ENCODE data around the gene RPS6KA1. TPM values are rescaled to one million over a fixed set of nuclear protein-coding genes. Genes with fewer than 3 reads are reported as not detected.

Gene RPS6KA1
- total and polyA plus RNA-seq, 2 of the 13 experiments (the other 11 are each of a cell fraction or from before 2014, with no cell fraction given): 19.6 to 24.2 TPM

DNA sequence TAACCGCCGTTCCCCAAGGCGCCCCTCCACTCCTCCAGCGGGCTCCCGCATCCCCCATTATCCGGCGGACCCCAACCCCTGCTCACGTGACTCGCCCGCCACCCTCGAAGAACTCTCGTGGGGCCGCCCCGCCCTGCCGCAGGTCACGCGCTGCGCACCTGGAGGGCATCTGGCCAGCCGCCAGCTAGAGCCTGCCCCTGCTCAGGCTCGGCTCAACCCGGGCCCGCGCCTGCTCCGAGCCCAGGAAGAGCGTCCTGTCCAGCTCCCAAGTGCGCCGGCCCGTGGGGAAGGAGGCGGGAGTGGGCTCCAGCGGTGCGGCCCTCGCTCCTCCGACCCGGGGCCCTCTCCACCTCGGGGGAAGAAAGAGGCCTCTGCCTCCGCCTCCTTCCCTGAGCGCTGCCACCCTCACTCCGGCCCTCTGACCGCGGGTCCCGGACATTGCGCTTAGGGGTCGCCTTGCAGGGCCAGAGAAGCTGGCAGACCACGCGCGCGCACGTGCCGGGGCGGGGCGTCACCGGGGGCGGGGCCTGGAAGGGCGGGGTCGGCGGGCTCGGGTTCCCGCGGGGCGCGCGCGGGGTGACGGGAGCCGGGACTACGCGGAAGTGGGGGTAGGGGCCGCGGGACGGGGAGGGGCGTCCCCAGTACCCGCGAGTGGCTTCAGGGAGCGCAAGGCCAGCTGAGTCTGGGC, 28.9 kb upstream of the RPS6KA1 start (continued):
- TF ChIP-seq, protein P1, sequence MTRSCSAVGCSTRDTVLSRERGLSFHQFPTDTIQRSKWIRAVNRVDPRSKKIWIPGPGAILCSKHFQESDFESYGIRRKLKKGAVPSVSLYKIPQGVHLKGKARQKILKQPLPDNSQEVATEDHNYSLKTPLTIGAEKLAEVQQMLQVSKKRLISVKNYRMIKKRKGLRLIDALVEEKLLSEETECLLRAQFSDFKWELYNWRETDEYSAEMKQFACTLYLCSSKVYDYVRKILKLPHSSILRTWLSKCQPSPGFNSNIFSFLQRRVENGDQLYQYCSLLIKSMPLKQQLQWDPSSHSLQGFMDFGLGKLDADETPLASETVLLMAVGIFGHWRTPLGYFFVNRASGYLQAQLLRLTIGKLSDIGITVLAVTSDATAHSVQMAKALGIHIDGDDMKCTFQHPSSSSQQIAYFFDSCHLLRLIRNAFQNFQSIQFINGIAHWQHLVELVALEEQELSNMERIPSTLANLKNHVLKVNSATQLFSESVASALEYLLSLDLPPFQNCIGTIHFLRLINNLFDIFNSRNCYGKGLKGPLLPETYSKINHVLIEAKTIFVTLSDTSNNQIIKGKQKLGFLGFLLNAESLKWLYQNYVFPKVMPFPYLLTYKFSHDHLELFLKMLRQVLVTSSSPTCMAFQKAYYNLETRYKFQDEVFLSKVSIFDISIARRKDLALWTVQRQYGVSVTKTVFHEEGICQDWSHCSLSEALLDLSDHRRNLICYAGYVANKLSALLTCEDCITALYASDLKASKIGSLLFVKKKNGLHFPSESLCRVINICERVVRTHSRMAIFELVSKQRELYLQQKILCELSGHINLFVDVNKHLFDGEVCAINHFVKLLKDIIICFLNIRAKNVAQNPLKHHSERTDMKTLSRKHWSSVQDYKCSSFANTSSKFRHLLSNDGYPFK (CRISPR knock-in tag; IDR thresholded peaks at IDR 0.05; ENCODE audit: borderline replicate concordance): peak; percentile 69; the same call in 1 of the 2 replicates
- TF ChIP-seq NFATC3 (CRISPR knock-in tag; IDR thresholded peaks at IDR 0.05) (no peak), ZNF839 (CRISPR knock-in tag; IDR thresholded peaks at IDR 0.05; ENCODE audit: borderline replicate concordance) (peak; percentile 86), ZNF12 (CRISPR knock-in tag; IDR thresholded peaks at IDR 0.05) (no peak), ZSCAN21 (CRISPR knock-in tag; IDR thresholded peaks at IDR 0.05; ENCODE audit: borderline replicate concordance) (peak; percentile 91), ZNF446 (CRISPR knock-in tag; IDR thresholded peaks at IDR 0.05) (peak; percentile 83), ZNF326 (CRISPR knock-in tag; IDR thresholded peaks at IDR 0.05; ENCODE audit: borderline replicate concordance) (no peak), SMARCC2 (IDR thresholded peaks at IDR 0.05) (no peak), ZNF510 (CRISPR knock-in tag; IDR thresholded peaks at IDR 0.05; ENCODE audit: low read depth) (no peak), ZNF563 (CRISPR knock-in tag; IDR thresholded peaks at IDR 0.05) (peak; percentile 94), ZNF431 (CRISPR knock-in tag; IDR thresholded peaks at IDR 0.05; ENCODE audit: borderline replicate concordance, low read depth) (peak; percentile 33; the same call in 1 of the 2 replicates), ZNF441 (CRISPR knock-in tag; IDR thresholded peaks at IDR 0.05; ENCODE audit: borderline replicate concordance) (peak; percentile 70; the same call in 1 of the 2 replicates), ZNF501 (CRISPR knock-in tag; IDR thresholded peaks at IDR 0.05) (0 out of 2 replicates have a peak, but pooled peaks have one; percentile 36), SRY (CRISPR knock-in tag; IDR thresholded peaks at IDR 0.05) (no peak), ZFY (CRISPR knock-in tag; IDR thresholded peaks at IDR 0.05) (peak; percentile 83)
- TF ChIP-seq, protein P2, sequence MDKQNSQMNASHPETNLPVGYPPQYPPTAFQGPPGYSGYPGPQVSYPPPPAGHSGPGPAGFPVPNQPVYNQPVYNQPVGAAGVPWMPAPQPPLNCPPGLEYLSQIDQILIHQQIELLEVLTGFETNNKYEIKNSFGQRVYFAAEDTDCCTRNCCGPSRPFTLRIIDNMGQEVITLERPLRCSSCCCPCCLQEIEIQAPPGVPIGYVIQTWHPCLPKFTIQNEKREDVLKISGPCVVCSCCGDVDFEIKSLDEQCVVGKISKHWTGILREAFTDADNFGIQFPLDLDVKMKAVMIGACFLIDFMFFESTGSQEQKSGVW (CRISPR knock-in tag; IDR thresholded peaks at IDR 0.05; ENCODE audit: borderline replicate concordance): peak; percentile 85; the same call in 1 of the 2 replicates
- TF ChIP-seq, protein P3, sequence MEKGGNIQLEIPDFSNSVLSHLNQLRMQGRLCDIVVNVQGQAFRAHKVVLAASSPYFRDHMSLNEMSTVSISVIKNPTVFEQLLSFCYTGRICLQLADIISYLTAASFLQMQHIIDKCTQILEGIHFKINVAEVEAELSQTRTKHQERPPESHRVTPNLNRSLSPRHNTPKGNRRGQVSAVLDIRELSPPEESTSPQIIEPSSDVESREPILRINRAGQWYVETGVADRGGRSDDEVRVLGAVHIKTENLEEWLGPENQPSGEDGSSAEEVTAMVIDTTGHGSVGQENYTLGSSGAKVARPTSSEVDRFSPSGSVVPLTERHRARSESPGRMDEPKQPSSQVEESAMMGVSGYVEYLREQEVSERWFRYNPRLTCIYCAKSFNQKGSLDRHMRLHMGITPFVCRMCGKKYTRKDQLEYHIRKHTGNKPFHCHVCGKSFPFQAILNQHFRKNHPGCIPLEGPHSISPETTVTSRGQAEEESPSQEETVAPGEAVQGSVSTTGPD (CRISPR knock-in tag; IDR thresholded peaks at IDR 0.05): no peak
- TF ChIP-seq, protein P4, sequence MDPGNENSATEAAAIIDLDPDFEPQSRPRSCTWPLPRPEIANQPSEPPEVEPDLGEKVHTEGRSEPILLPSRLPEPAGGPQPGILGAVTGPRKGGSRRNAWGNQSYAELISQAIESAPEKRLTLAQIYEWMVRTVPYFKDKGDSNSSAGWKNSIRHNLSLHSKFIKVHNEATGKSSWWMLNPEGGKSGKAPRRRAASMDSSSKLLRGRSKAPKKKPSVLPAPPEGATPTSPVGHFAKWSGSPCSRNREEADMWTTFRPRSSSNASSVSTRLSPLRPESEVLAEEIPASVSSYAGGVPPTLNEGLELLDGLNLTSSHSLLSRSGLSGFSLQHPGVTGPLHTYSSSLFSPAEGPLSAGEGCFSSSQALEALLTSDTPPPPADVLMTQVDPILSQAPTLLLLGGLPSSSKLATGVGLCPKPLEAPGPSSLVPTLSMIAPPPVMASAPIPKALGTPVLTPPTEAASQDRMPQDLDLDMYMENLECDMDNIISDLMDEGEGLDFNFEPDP (CRISPR knock-in tag; conservative IDR thresholded peaks at IDR 0.05): no peak
- TF ChIP-seq, protein P5, sequence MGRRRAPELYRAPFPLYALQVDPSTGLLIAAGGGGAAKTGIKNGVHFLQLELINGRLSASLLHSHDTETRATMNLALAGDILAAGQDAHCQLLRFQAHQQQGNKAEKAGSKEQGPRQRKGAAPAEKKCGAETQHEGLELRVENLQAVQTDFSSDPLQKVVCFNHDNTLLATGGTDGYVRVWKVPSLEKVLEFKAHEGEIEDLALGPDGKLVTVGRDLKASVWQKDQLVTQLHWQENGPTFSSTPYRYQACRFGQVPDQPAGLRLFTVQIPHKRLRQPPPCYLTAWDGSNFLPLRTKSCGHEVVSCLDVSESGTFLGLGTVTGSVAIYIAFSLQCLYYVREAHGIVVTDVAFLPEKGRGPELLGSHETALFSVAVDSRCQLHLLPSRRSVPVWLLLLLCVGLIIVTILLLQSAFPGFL (CRISPR knock-in tag; IDR thresholded peaks at IDR 0.05): no peak
- TF ChIP-seq, protein P6, sequence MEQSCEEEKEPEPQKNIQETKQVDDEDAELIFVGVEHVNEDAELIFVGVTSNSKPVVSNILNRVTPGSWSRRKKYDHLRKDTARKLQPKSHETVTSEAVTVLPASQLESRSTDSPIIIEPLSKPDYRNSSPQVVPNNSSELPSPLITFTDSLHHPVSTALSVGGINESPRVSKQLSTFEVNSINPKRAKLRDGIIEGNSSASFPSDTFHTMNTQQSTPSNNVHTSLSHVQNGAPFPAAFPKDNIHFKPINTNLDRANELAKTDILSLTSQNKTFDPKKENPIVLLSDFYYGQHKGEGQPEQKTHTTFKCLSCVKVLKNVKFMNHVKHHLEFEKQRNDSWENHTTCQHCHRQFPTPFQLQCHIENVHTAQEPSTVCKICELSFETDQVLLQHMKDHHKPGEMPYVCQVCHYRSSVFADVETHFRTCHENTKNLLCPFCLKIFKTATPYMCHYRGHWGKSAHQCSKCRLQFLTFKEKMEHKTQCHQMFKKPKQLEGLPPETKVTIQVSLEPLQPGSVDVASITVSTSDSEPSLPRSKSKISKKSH (CRISPR knock-in tag; IDR thresholded peaks at IDR 0.05; ENCODE audit: borderline replicate concordance): peak; percentile 92
